ENCODE results near the gene MAB21L2.

GRCh38 chr4:150569384-150569987, 12.5 kb upstream of the MAB21L2 start:
- TF ChIP-seq CTCF (IDR thresholded peaks at IDR 0.05) = no peak
- TF ChIP-seq HOXA7 (CRISPR knock-in tag; IDR thresholded peaks at IDR 0.05) = no peak
- TF ChIP-seq MAX (IDR thresholded peaks at IDR 0.05) = no peak
- no peak for TF ChIP-seq E2F6 (IDR thresholded peaks at IDR 0.05; ENCODE audit: borderline replicate concordance, low read depth)
- peak; percentile 16 to 79; a peak in 3 of 4 replicates for TF ChIP-seq CEBPB (IDR thresholded peaks at IDR 0.05)
